ENCODE measurements around the gene ZFYVE19. TPM values are rescaled to one million over a fixed set of nuclear protein-coding genes. Genes with fewer than 3 reads are reported as not detected.

Gene ZFYVE19
- total RNA-seq, 2 experiments from 2014 or later = 22.8 to 29.3 TPM

DNA sequence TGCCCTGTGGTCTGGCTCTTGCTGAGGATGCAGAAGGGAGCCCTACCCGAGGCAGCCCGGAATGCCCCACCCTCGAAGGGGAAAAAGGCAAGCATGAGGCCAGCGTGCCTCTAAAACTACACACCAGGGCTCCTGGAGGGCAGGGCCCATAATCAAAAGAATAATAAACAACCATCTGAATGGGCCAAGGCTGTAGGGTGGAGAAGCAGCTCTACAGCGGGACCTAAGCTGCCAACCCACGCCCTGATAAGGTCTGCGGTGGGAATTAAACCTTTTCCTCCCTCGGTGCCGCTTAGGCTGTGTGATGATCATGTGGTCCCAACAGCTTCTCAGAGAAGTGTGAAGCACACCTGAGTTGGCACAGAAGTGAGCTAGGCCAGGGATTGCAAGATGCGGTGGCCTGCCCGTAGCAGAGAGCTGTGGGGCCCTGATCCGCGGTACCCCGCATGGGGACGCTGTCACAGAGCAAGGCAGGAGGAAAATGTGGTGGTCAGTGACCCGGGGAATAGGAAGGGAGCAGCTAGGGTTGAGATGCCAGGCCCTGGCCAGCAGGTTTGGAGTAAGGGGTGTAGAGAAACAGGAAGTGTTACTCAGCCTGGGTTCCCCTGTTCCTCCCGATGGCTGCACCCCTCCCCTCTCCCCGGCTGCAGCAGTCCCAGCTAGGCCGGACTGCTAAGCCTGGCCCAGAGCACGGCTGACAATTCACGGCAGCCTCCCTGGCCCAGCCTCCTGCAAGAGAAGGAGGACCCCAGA lies 38.2 kb upstream of the ZFYVE19 start:
- peaks cover 59% of the 10 kb centered on the region for H3K4me1 ChIP-seq (ENCODE audit: insufficient read depth, low read length, poor library complexity, severe bottlenecking)
- H4K20me1 ChIP-seq (ENCODE audit: insufficient read depth, low read length) = no peaks in the 10 kb centered on the region
- H3K9me3 ChIP-seq (ENCODE audit: low read length) = no peaks in the 10 kb centered on the region
- H3K27ac ChIP-seq (ENCODE audit: low read depth, low read length, poor library complexity, severe bottlenecking) = peak overlapping the region; percentile 97
- peaks cover 47% of the 10 kb centered on the region; the same call in 1 of the 2 replicates for H3K36me3 ChIP-seq (ENCODE audit: insufficient read depth, low read length)
- H3K4me2 ChIP-seq (ENCODE audit: low read length) = peak overlapping the region; percentile 80
- CTCF ChIA-PET (ENCODE audit: unreplicated experiment) = interaction anchor here (0.5 to 1.8 kb wide), 5 partner anchors 11 to 123 kb away, joined by 3 to 5 read pairs (median 3); no protein-coding TSS in a partner anchor
- H2AFZ ChIP-seq (ENCODE audit: low read length) = peak overlapping the region; percentile 26; the same call in 1 of the 2 replicates
- TF ChIP-seq, protein P1, sequence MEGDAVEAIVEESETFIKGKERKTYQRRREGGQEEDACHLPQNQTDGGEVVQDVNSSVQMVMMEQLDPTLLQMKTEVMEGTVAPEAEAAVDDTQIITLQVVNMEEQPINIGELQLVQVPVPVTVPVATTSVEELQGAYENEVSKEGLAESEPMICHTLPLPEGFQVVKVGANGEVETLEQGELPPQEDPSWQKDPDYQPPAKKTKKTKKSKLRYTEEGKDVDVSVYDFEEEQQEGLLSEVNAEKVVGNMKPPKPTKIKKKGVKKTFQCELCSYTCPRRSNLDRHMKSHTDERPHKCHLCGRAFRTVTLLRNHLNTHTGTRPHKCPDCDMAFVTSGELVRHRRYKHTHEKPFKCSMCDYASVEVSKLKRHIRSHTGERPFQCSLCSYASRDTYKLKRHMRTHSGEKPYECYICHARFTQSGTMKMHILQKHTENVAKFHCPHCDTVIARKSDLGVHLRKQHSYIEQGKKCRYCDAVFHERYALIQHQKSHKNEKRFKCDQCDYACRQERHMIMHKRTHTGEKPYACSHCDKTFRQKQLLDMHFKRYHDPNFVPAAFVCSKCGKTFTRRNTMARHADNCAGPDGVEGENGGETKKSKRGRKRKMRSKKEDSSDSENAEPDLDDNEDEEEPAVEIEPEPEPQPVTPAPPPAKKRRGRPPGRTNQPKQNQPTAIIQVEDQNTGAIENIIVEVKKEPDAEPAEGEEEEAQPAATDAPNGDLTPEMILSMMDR (conservative IDR thresholded peaks at IDR 0.05; ENCODE audit: low read length) = peak; percentile 62
- TF ChIP-seq EZH2phosphoT487 (IDR thresholded peaks at IDR 0.05; ENCODE audit: borderline replicate concordance, low read depth, low read length) = no peak
- peak; percentile 45 for DNase-seq (ENCODE audit: low spot score)
- no peaks in the 10 kb centered on the region for H3K9me2 ChIP-seq (ENCODE audit: insufficient read depth, low read length)
- intact Hi-C loops (cut with micrococcal nuclease; ENCODE audit: unreplicated experiment) = loop anchor here (1.0 to 5.0 kb wide), 6 partner anchors 13 to 176 kb away; partner anchors contain the start of genes DNAJC17, KNL1, RAD51 and RMDN3
- no TSS peak for BruUV-seq (replicated peaks)
- POLR2A ChIA-PET = interaction anchor here (0.9 to 3.3 kb wide), 9 partner anchors 12 to 200 kb away, joined by 3 to 15 read pairs (median 4); partner anchors contain the start of genes DNAJC17, RPUSD2 and ZFYVE19
- H3K79me2 ChIP-seq (ENCODE audit: insufficient read depth, low read depth, low read length) = peaks cover 4% of the 10 kb centered on the region; the same call in 1 of the 2 replicates
- H3K4me3 ChIP-seq (ENCODE audit: low read depth, low read length, poor library complexity, severe bottlenecking) = peak overlapping the region; percentile 61

DNA sequence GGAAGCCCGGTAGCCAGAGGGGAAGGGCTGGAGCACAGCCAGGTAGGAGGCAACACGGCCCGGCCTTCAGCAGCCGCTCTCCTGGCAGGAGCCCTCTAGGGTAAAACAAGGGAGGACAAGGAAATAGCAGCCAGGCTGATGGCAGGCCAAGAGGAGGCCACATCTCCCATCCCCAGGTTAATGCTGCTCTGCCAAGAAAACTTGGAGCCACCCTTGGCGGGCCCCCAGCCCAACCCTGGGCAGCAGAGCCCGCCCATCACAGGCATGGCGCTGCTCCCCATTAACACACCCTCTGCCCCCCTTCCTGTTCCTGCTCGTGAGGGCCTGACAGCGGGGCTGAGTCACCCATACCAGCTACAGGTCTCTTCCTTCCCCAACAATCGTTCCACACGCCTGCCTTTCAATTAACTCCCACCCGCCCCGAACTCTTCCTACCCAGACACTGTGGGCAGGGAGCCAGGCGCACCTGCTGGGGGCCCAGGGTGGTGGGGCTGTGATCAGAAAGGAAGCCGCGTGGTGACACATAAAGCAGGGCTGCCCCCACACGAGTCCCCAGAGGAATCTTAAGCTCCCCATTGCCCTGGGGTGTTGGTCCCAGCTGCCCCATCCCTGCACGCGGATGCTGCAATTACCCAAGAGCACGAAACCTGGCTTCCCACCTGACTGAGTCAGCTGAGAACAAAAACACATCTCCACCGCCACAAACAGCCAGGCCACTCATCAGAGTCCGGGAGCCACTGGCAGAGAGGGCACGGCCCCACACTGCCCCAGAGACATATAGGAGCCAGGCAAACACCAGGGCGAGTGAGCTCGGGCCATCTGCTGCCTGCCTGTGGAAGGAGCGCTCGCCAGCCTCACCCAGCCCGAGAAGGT lies 37.4 kb upstream of the ZFYVE19 start, which contains the start of gene C15orf62:
Gene C15orf62 (plus strand): TSS at position 707 of the 873 bp plus-strand sequence. CDS start 516 bp downstream, outside the sequence.
- H3K4me2 ChIP-seq (ENCODE audit: low read length) = peak within 1 kb of the TSS; percentile 80
- peak within 1 kb of the TSS; percentile 97 for H3K27ac ChIP-seq (ENCODE audit: low read depth, low read length, poor library complexity, severe bottlenecking)
- TF ChIP-seq, protein P1 (conservative IDR thresholded peaks at IDR 0.05; ENCODE audit: low read length) = no peak
- no peak for TF ChIP-seq EZH2phosphoT487 (IDR thresholded peaks at IDR 0.05; ENCODE audit: borderline replicate concordance, low read depth, low read length)
- peak within 1 kb of the TSS; percentile 61 for H3K4me3 ChIP-seq (ENCODE audit: low read depth, low read length, poor library complexity, severe bottlenecking)
- no peaks in the 10 kb centered on the region for H3K9me3 ChIP-seq (ENCODE audit: low read length)
- peaks cover 50% of the 10 kb centered on the region; the same call in 1 of the 2 replicates for H3K36me3 ChIP-seq (ENCODE audit: insufficient read depth, low read length)
- ChIA-PET CTCF (ENCODE audit: unreplicated experiment) (interaction anchor here (0.5 to 1.8 kb wide), 6 partner anchors 12 to 122 kb away, joined by 3 to 5 read pairs (median 3); no protein-coding TSS in a partner anchor), POLR2A (interaction anchor here (0.6 to 3.3 kb wide), 14 partner anchors 12 to 348 kb away, joined by 3 to 15 read pairs (median 4); partner anchors contain the start of genes CCDC32, DNAJC17, RPUSD2 and ZFYVE19)
- peak; percentile 94 for DNase-seq (ENCODE audit: low spot score)
- peak within 1 kb of the TSS; percentile 26; the same call in 1 of the 2 replicates for H2AFZ ChIP-seq (ENCODE audit: low read length)
- intact Hi-C loops (cut with micrococcal nuclease; ENCODE audit: unreplicated experiment) = loop anchor here (1.0 to 5.0 kb wide), 6 partner anchors 13 to 177 kb away; partner anchors contain the start of genes DNAJC17, KNL1, RAD51 and RMDN3
- H4K20me1 ChIP-seq (ENCODE audit: insufficient read depth, low read length) = no peaks in the 10 kb centered on the region
- H3K9me2 ChIP-seq (ENCODE audit: insufficient read depth, low read length) = no peaks in the 10 kb centered on the region
- H3K79me2 ChIP-seq (ENCODE audit: insufficient read depth, low read depth, low read length) = peaks cover 4% of the 10 kb centered on the region; the same call in 1 of the 2 replicates
- H3K4me1 ChIP-seq (ENCODE audit: insufficient read depth, low read length, poor library complexity, severe bottlenecking) = peaks cover 59% of the 10 kb centered on the region
- BruUV-seq (replicated peaks) = no TSS peak

Measured in OCI-LY7 (cell line).